SHP77 treated with DMSO at 0.1 percent for 48 hours (cell line): ENCODE data around the gene TMEM53.
A peak's percentile ranks its signal among the peaks of the same experiment; 100 is the strongest.

Experiments used
- DNase-seq: peaks from one replicate; lab custom pipeline; 2025; lab: John Stamatoyannopoulos, UW

Gene TMEM53

GRCh38 chr1:44628962-44629756, 45.1 kb downstream of the TMEM53 start:
- no peak for DNase-seq

- DNase-seq, result no peak
These were observed 48.9 kb downstream of the TMEM53 start for GRCh38 chr1:44625348-44625747.

GRCh38 chr1:44624268-44624901, 49.9 kb downstream of the TMEM53 start:
- no peak for DNase-seq

GRCh38 chr1:44621841-44622286, 52.4 kb downstream of the TMEM53 start:
- no peak for DNase-seq

- DNase-seq, result no peak
These were observed 54.2 kb downstream of the TMEM53 start for GRCh38 chr1:44620072-44620471.

- DNase-seq, result peak; percentile 10
These were observed 54.9 kb downstream of the TMEM53 start for GRCh38 chr1:44619261-44619900.

- no peak for DNase-seq
These were observed 56.6 kb downstream of the TMEM53 start for GRCh38 chr1:44617703-44618029.

GRCh38 chr1:44616991-44617702, 57.1 kb downstream of the TMEM53 start:
- no peak for DNase-seq

GRCh38 chr1:44616284-44616990, 57.8 kb downstream of the TMEM53 start:
- DNase-seq, result no peak

GRCh38 chr1:44613941-44614340, 60.3 kb downstream of the TMEM53 start:
- no peak for DNase-seq

- no peak for DNase-seq
These were observed 62.4 kb downstream of the TMEM53 start for GRCh38 chr1:44611866-44612265.

GRCh38 chr1:44611419-44611818, 62.9 kb downstream of the TMEM53 start:
- no peak for DNase-seq

- DNase-seq, result no peak
These were observed 63.6 kb downstream of the TMEM53 start for GRCh38 chr1:44610527-44611148.

GRCh38 chr1:44609768-44610526, 64.3 kb downstream of the TMEM53 start:
- DNase-seq, result no peak

- DNase-seq, result peak; percentile 30
These were observed 64.9 kb downstream of the TMEM53 start for GRCh38 chr1:44609412-44609767.

- peak; percentile 31 for DNase-seq
These were observed 66.1 kb downstream of the TMEM53 start for GRCh38 chr1:44608141-44608540.

- no peak for DNase-seq
These were observed 67.5 kb downstream of the TMEM53 start for GRCh38 chr1:44606701-44607281.

- no peak for DNase-seq
These were observed 68.2 kb downstream of the TMEM53 start for GRCh38 chr1:44605914-44606615.

- no peak for DNase-seq
These were observed 69.9 kb downstream of the TMEM53 start for GRCh38 chr1:44604157-44604955.
